GOT3 (cell line): ENCODE measurements around the gene UNC5B.
"Not testable (repeated sequence)": the region's sequence is repeated elsewhere in the genome, so short reads cannot be mapped to it uniquely, and the experiment has no call there.

Source experiments
- DNase-seq: peaks from one replicate; lab custom pipeline; 2025; ENCODE audit warnings: mixed read lengths; lab: John Stamatoyannopoulos, UW

The UNC5B gene

GRCh38 chr10:71209731-71210541, 2.4 kb upstream of the UNC5B start:
- no peak for DNase-seq

GRCh38 chr10:71210542-71210871, 1.9 kb upstream of the UNC5B start:
- no peak for DNase-seq

- no peak for DNase-seq
Measured at GRCh38 chr10:71211053-71211452, 1.3 kb upstream of the UNC5B start.

GRCh38 chr10:71211775-71212317, 524 bp upstream of the UNC5B start:
- no peak for DNase-seq

- DNase-seq = no peak
Measured at GRCh38 chr10:71213127-71213621, 804 bp downstream of the UNC5B start.

GRCh38 chr10:71213761-71214440, 1.5 kb downstream of the UNC5B start:
- no peak for DNase-seq

- no peak for DNase-seq
Measured at GRCh38 chr10:71214641-71215559, 2.5 kb downstream of the UNC5B start.

- no peak for DNase-seq
Measured at GRCh38 chr10:71216363-71216695, 4.0 kb downstream of the UNC5B start.

- DNase-seq = no peak
Measured at GRCh38 chr10:71216751-71217265, 4.4 kb downstream of the UNC5B start.

GRCh38 chr10:71217266-71218045, 5.1 kb downstream of the UNC5B start:
- DNase-seq = no peak

GRCh38 chr10:71218046-71218650, 5.8 kb downstream of the UNC5B start:
- no peak for DNase-seq

GRCh38 chr10:71218651-71219050, 6.3 kb downstream of the UNC5B start:
- DNase-seq = no peak

- not testable (repeated sequence) for DNase-seq
Measured at GRCh38 chr10:71219236-71219917, 7.0 kb downstream of the UNC5B start.

GRCh38 chr10:71219918-71220688, 7.7 kb downstream of the UNC5B start:
- no peak for DNase-seq

- DNase-seq = no peak
Measured at GRCh38 chr10:71220689-71221540, 8.5 kb downstream of the UNC5B start.

- no peak for DNase-seq
Measured at GRCh38 chr10:71221586-71222202, 9.3 kb downstream of the UNC5B start.

- DNase-seq = no peak
Measured at GRCh38 chr10:71222601-71223346, 10.4 kb downstream of the UNC5B start.
